ENCODE measurements around the gene XPO6.

Gene XPO6

DNA sequence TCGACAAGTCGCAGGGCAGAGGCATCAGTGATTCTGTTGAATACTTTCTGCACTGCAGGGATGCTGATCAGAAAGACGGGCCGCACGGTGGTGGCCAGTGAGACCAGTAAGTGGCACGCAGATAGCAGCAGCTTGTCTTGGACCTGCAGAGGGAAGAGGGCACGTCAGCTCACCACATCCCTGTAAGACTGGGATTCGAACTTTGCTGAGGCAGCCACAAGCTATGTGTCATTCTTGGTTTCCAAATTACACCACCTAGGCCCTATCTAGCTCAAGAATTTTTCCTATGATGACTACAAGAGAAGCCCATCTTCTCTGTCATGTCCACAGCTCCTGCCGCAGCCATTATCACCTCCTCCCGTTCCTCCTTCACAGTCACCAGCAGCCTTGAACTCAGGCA is 98.9 kb downstream of the XPO6 start:
- TF ChIP-seq, protein P1, sequence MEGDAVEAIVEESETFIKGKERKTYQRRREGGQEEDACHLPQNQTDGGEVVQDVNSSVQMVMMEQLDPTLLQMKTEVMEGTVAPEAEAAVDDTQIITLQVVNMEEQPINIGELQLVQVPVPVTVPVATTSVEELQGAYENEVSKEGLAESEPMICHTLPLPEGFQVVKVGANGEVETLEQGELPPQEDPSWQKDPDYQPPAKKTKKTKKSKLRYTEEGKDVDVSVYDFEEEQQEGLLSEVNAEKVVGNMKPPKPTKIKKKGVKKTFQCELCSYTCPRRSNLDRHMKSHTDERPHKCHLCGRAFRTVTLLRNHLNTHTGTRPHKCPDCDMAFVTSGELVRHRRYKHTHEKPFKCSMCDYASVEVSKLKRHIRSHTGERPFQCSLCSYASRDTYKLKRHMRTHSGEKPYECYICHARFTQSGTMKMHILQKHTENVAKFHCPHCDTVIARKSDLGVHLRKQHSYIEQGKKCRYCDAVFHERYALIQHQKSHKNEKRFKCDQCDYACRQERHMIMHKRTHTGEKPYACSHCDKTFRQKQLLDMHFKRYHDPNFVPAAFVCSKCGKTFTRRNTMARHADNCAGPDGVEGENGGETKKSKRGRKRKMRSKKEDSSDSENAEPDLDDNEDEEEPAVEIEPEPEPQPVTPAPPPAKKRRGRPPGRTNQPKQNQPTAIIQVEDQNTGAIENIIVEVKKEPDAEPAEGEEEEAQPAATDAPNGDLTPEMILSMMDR (IDR thresholded peaks at IDR 0.05; ENCODE audit: control insufficient read depth, insufficient read depth, low read depth, low read length, missing control alignments), result no peak
- no peak overlapping the region for H3K4me3 ChIP-seq (ENCODE audit: control insufficient read depth, low read depth, low read length)
- no peak for DNase-seq (ENCODE audit: low read depth)

GRCh38 chr16:28110977-28111376 is 100.8 kb downstream of the XPO6 start:
- H3K4me3 ChIP-seq (ENCODE audit: control insufficient read depth, low read depth, low read length), result no peak overlapping the region
- no peak for DNase-seq (ENCODE audit: low read depth)
- TF ChIP-seq, protein P1 (IDR thresholded peaks at IDR 0.05; ENCODE audit: control insufficient read depth, insufficient read depth, low read depth, low read length, missing control alignments), result no peak

DNA sequence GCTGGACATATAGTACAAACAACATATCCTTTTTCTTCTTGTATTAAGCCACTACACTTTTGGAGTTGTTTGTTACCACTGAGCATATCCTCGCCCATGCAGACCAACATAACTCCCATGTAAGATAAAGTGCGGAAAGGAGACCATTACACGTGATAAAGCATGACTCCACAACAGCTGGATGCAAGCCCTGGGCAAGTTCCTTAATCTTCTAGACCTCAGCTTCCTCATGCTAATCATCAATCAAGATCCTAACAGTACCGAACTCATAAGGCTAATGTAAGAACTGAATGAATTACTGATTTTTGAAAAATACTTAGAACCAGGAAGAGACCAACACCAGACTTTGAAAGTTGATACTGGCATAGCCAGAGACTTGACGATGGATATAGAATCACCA is 101.3 kb downstream of the XPO6 start:
- DNase-seq (ENCODE audit: low read depth), result no peak
- H3K4me3 ChIP-seq (ENCODE audit: control insufficient read depth, low read depth, low read length), result no peak overlapping the region
- TF ChIP-seq, protein P1 (IDR thresholded peaks at IDR 0.05; ENCODE audit: control insufficient read depth, insufficient read depth, low read depth, low read length, missing control alignments), result no peak

GRCh38 chr16:28110074-28110473 is 101.7 kb downstream of the XPO6 start:
- no peak for DNase-seq (ENCODE audit: low read depth)
- no peak overlapping the region for H3K4me3 ChIP-seq (ENCODE audit: control insufficient read depth, low read depth, low read length)
- TF ChIP-seq, protein P1 (IDR thresholded peaks at IDR 0.05; ENCODE audit: control insufficient read depth, insufficient read depth, low read depth, low read length, missing control alignments), result no peak

DNA sequence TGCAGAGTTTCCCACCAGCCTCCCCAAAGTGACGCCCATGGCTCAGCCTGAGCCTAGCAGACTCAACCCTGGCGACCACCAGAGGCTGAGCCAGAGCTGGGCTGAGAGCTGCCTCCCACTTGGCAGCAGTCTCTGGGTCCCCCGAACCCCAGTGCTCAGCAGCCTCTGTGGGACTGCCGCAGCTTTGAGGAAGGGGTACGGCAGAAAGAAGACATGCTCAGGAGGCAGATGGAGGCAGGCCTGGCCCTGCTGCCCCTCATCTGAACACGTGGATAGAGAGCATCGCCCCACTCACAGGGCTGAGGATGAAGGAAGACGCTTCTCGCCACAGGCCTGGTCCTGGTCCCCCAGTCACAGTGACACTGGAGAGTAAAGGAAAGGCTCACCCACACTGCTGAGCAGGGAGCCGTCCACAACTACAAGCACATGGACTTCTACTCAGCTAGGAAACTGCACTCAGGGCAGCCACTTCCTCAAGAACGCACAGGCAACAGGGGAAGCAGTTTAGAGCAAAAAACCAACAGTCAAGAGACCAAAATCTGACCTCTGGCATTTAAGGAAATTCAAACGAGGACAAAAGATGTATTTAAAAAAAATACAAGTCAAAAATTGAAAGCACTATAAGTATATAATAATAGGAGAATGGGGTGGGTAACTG is 103.0 kb downstream of the XPO6 start:
- H3K4me3 ChIP-seq (ENCODE audit: control insufficient read depth, low read depth, low read length), result no peak overlapping the region
- no peak for DNase-seq (ENCODE audit: low read depth)
- TF ChIP-seq, protein P1 (IDR thresholded peaks at IDR 0.05; ENCODE audit: control insufficient read depth, insufficient read depth, low read depth, low read length, missing control alignments), result no peak

DNA sequence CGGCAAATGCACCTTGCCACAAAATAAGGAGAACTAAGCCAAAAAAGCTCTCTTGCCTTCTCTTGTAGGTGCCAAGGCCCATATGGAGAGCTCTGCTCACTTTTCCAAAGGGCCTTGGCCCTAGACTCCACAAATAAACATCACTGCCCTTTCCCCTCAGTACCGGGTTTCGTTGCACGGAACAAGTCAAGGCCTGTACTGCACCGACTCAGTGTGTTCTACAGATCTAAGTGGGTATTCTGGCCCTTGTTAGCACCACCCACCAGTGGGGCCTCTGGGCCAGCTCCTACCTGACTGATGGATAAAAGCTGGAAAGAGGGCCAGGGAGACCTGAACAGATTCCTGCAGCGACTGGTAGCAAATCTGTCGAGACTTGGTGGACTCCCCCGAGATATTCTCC is 104.5 kb downstream of the XPO6 start:
- no peak for DNase-seq (ENCODE audit: low read depth)
- TF ChIP-seq, protein P1 (IDR thresholded peaks at IDR 0.05; ENCODE audit: control insufficient read depth, insufficient read depth, low read depth, low read length, missing control alignments), result no peak
- H3K4me3 ChIP-seq (ENCODE audit: control insufficient read depth, low read depth, low read length), result no peak overlapping the region

All from AG09309 (cell line).